Endothelial cell of umbilical vein (primary cell): Measurements from ENCODE around the gene NFKB2. TPM values are rescaled to one million over a fixed set of nuclear protein-coding genes. Genes with fewer than 3 reads are reported as not detected.
A peak's percentile ranks its signal among the peaks of the same experiment; 100 is the strongest.

Experiments
- BruUV-seq: library from RNA; stranded (reverse); fragments of 400-500 nt; replicated peaks from 2 replicates; lab custom pipeline; 2021; lab: Mats Ljungman, UMichigan
- CTCF ChIA-PET: fragments of 300-600, 350-600 bp; sonication (Branson Sonifier 250); formaldehyde crosslinking; loops from one replicate; lab custom pipeline; 2021; ENCODE audit warnings: antibody characterized with exemption, inconsistent platforms; lab: Charles Lee
- POLR2A ChIA-PET: fragments of 300-600, 350-600 bp; sonication (Branson Sonifier 250); formaldehyde crosslinking; loops from one replicate; lab custom pipeline; 2021; ENCODE audit warnings: antibody characterized with exemption, inconsistent platforms; lab: Charles Lee
- DNase-seq: peaks from one replicate; pipeline ENCODE4 v3.0.0-alpha.2; 2011; ENCODE audit warnings: low read depth, low spot score
- FAIRE-seq: peaks from 2 replicates; lab custom pipeline; 2011; peaks lifted over from hg19 to GRCh38; lab: Jason Lieb, UNC
- H2AFZ ChIP-seq: 2 replicates; pipeline ENCODE4 v1.6.0; 2012; ENCODE audit warnings: low read depth, low read length, control low read depth, inconsistent platforms
- H3K27ac ChIP-seq: 2 replicates; pipeline ENCODE4 v1.5.1; 2011; ENCODE audit warnings: low read depth, mild to moderate bottlenecking, control low read depth, low read length, moderate library complexity; ENCODE audit not compliant: insufficient read depth
- H3K27me3 ChIP-seq, 2 experiments: 2 replicates each; pipeline versions ENCODE4 v1.6.0 to v1.6.1; 2011; ENCODE audit warnings: low read length in 2 of 2, mixed read lengths in 1 of 2; ENCODE audit not compliant: control insufficient read depth in 2 of 2, insufficient read depth in 2 of 2
- H3K36me3 ChIP-seq, 2 experiments: 2 replicates in 1 of 2; 3 replicates in 1 of 2; pipeline ENCODE4 v1.5.1; 2011; ENCODE audit warnings: low read length in 2 of 2, mild to moderate bottlenecking in 1 of 2, moderate library complexity in 1 of 2; ENCODE audit not compliant: control insufficient read depth in 2 of 2, insufficient read depth in 2 of 2; ENCODE audit errors: extremely low read depth in 1 of 2
- H3K4me1 ChIP-seq: 3 replicates; pipeline ENCODE4 v1.5.1; 2011; ENCODE audit warnings: mild to moderate bottlenecking, low read length; ENCODE audit not compliant: control insufficient read depth, insufficient read depth; ENCODE audit errors: extremely low read depth
- H3K4me2 ChIP-seq: 2 replicates; pipeline ENCODE4 v1.6.1; 2011; ENCODE audit warnings: low read length, control low read depth, mixed read lengths; ENCODE audit not compliant: insufficient read depth
- H3K4me3 ChIP-seq, 3 experiments: fragments of 200-600 bp in 1 of 3; sonication (generic), shearing (Covaris generic) in 1 of 3; replicated peaks in 1 of 3; 2 replicates each; pipeline ENCODE4 v1.5.1; 2011 to 2016; ENCODE audit warnings: control low read depth in 3 of 3, low read length in 3 of 3, mild to moderate bottlenecking in 2 of 3, inconsistent platforms in 1 of 3, low read depth in 1 of 3, moderate library complexity in 1 of 3; ENCODE audit not compliant: insufficient read depth in 1 of 3
- H3K79me2 ChIP-seq: 2 replicates; pipeline ENCODE4 v1.6.0; 2012; ENCODE audit warnings: low read length, inconsistent platforms; ENCODE audit not compliant: control insufficient read depth, insufficient read depth
- H3K9ac ChIP-seq: replicated peaks from 2 replicates; pipeline ENCODE3; 2011; ENCODE audit warnings: low read length, control low read depth; ENCODE audit not compliant: insufficient read depth; ENCODE audit errors: extremely low read depth
- H3K9me1 ChIP-seq: replicated peaks from 3 replicates; pipeline ENCODE4 v1.6.0; 2011; ENCODE audit warnings: mild to moderate bottlenecking, low read length; ENCODE audit not compliant: control insufficient read depth, insufficient read depth; ENCODE audit errors: extremely low read depth
- H3K9me3 ChIP-seq: replicated peaks from 2 replicates; pipeline ENCODE4 v1.5.1; 2012; ENCODE audit warnings: low read length, inconsistent platforms; ENCODE audit not compliant: control insufficient read depth, insufficient read depth
- H4K20me1 ChIP-seq: replicated peaks from 2 replicates; pipeline ENCODE3; 2011; ENCODE audit warnings: mild to moderate bottlenecking, low read length; ENCODE audit not compliant: control insufficient read depth, insufficient read depth; ENCODE audit errors: extremely low read depth
- CTCF ChIP-seq, 2 donors: IDR thresholded peaks; 1 replicate in 1 of 2; 2 replicates in 1 of 2; pipeline ENCODE4 v1.5.1; 2011; ENCODE audit warnings: low read length in 2 of 2, mild to moderate bottlenecking in 2 of 2, moderate library complexity in 2 of 2, control low read depth in 1 of 2, inconsistent platforms in 1 of 2, low read depth in 1 of 2; ENCODE audit not compliant: insufficient read depth in 1 of 2; ENCODE audit errors: extremely low read depth in 1 of 2
- EZH2 ChIP-seq: IDR thresholded peaks from 2 replicates; pipeline ENCODE4 v1.6.1; 2012; ENCODE audit warnings: borderline replicate concordance, low read depth, mild to moderate bottlenecking, moderate library complexity, low read length, inconsistent platforms; ENCODE audit not compliant: severe bottlenecking
- GATA2 ChIP-seq: IDR thresholded peaks from 2 replicates; pipeline ENCODE4 v1.7.0; 2011; ENCODE audit warnings: low read depth, mild to moderate bottlenecking, moderate library complexity, mixed read lengths, low read length; ENCODE audit not compliant: insufficient read length, insufficient read depth
- JUN ChIP-seq: IDR thresholded peaks from 2 replicates; pipeline ENCODE4 v1.6.1; 2011; ENCODE audit warnings: borderline replicate concordance, low read depth; ENCODE audit not compliant: insufficient read length, insufficient read depth
- MAX ChIP-seq: IDR thresholded peaks from 2 replicates; pipeline ENCODE4 v1.6.1; 2011; ENCODE audit not compliant: insufficient read depth, insufficient read length
- MYC ChIP-seq: IDR thresholded peaks from one replicate; pipeline ENCODE4 v1.6.1; 2011; ENCODE audit warnings: mild to moderate bottlenecking, low read depth, low read length
- POLR2A ChIP-seq: IDR thresholded peaks from 2 replicates; pipeline ENCODE4 v1.6.1; 2012; ENCODE audit warnings: low read depth, mild to moderate bottlenecking, control low read depth, low read length
- POLR2AphosphoS5 ChIP-seq: IDR thresholded peaks from 2 replicates; pipeline ENCODE4 v1.6.1; 2012; ENCODE audit warnings: low read depth, mild to moderate bottlenecking, control low read depth, low read length, moderate library complexity; ENCODE audit not compliant: insufficient read depth
- dilution Hi-C: fragments of 300-500 bp; cut with MboI; formaldehyde crosslinking; loops from one replicate; pipeline ENCODE4 v1.15.0; 2019; ENCODE audit warnings: low sequenced_read_pairs; ENCODE audit not compliant: extremely low pct_ligation_motif_present
- intact Hi-C: fragments of 100-400 bp; cut with micrococcal nuclease; formaldehyde crosslinking; loops from one replicate; pipeline ENCODE4 v1.10.0; 2022
- polyA plus RNA-seq, 4 experiments: library from polyadenylated mRNA; depleted of rRNA in 3 of 4; stranded (reverse) in 3 of 4; unstranded in 1 of 4; fragments of >200 nt; gene quantifications; 2 replicates each; pipeline versions ENCODE4 v1.2.1 to v1.2.3, GENCODE V29; 2011 to 2012; ENCODE audit warnings: missing spikeins in 1 of 4
- total RNA-seq: library from RNA; stranded (reverse); gene quantifications from 2 replicates; pipeline ENCODE4 v1.2.3, GENCODE V29; 2021

The NFKB2 gene
- total and polyA plus RNA-seq, 2 donors (not counting 3 experiments of a cell fraction or from before 2014, with no cell fraction given): 21.0 to 25.6 TPM

- Histone ChIP-seq H4K20me1 (no peaks in the 10 kb centered on the region), H2AFZ (peak overlapping the region; percentile 60), H3K79me2 (no peaks in the 10 kb centered on the region), H3K4me3 (peak overlapping the region; percentile 64 to 73 (median 70)), H3K27me3 (peaks cover 3 to 7% of the 10 kb centered on the region in 2 experiments), H3K4me1 (peaks cover 20% of the 10 kb centered on the region), H3K9me1 (no peaks in the 10 kb centered on the region), H3K9ac (peak overlapping the region; percentile 19), H3K4me2 (peak overlapping the region; percentile 67), H3K9me3 (no peaks in the 10 kb centered on the region), H3K27ac (no peak overlapping the region), H3K36me3 (peaks cover 0 to 9% of the 10 kb centered on the region in 2 experiments)
- POLR2A ChIA-PET: no interaction called here
- BruUV-seq: TSS peak; percentile 44
- FAIRE-seq: no peak
- peak; percentile 33 for DNase-seq
- CTCF ChIA-PET: interaction anchor here (0.7 to 6.5 kb wide), 18 partner anchors 8 to 252 kb away, joined by 3 to 74 read pairs (median 12); partner anchors contain the start of genes C10orf95, CUEDC2, ELOVL3 and NFKB2
- TF ChIP-seq CTCF (IDR thresholded peaks at IDR 0.05; ENCODE audit: extremely low read depth in 1 of 2, insufficient read depth in 1 of 2, low read depth in 1 of 2, low read length in 2 of 2) (no peak), JUN (no peak), MYC (no peak), EZH2 (no peak), MAX (no peak), POLR2AphosphoS5 (no peak), GATA2 (no peak), POLR2A (no peak)
- dilution Hi-C loops: no loop called here
- intact Hi-C loops: loop anchor here (1.0 to 5.0 kb wide), 4 partner anchors 29 to 226 kb away; partner anchors contain the start of genes ACTR1A and SUFU
These were observed 25.9 kb downstream of the NFKB2 start for GRCh38 chr10:102421507-102421756.
